DMS 273 (cell line): ENCODE measurements around the gene ATP1A1.

ENCODE experiments used
- DNase-seq: peaks from one replicate; lab custom pipeline; 2025; ENCODE audit not compliant: unreplicated experiment; lab: John Stamatoyannopoulos, UW

The ATP1A1 gene

GRCh38 chr1:116343019-116343418, 30.0 kb upstream of the ATP1A1 start:
- no peak for DNase-seq

- DNase-seq = peak; percentile 37
Measured at GRCh38 chr1:116345011-116345410, 28.0 kb upstream of the ATP1A1 start.

- peak; percentile 92 for DNase-seq
Measured at GRCh38 chr1:116345843-116346242, 27.2 kb upstream of the ATP1A1 start.

GRCh38 chr1:116346943-116347673, 25.9 kb upstream of the ATP1A1 start:
- no peak for DNase-seq

GRCh38 chr1:116347696-116348095, 25.3 kb upstream of the ATP1A1 start:
- no peak for DNase-seq

GRCh38 chr1:116350097-116350645, 22.9 kb upstream of the ATP1A1 start:
- no peak for DNase-seq

GRCh38 chr1:116351914-116352313, 21.1 kb upstream of the ATP1A1 start:
- DNase-seq = no peak

- no peak for DNase-seq
Measured at GRCh38 chr1:116352349-116352813, 20.7 kb upstream of the ATP1A1 start.

- no peak for DNase-seq
Measured at GRCh38 chr1:116353155-116353554, 19.9 kb upstream of the ATP1A1 start.

- no peak for DNase-seq
Measured at GRCh38 chr1:116356067-116356466, 17.0 kb upstream of the ATP1A1 start.

GRCh38 chr1:116356673-116357072, 16.4 kb upstream of the ATP1A1 start:
- no peak for DNase-seq

- no peak for DNase-seq
Measured at GRCh38 chr1:116357487-116357886, 15.6 kb upstream of the ATP1A1 start.

GRCh38 chr1:116359060-116359830, 13.8 kb upstream of the ATP1A1 start:
- DNase-seq = no peak

GRCh38 chr1:116359871-116360270, 13.2 kb upstream of the ATP1A1 start:
- no peak for DNase-seq

GRCh38 chr1:116360429-116361173, 12.4 kb upstream of the ATP1A1 start:
- peak; percentile 33 for DNase-seq

GRCh38 chr1:116361648-116362047, 11.4 kb upstream of the ATP1A1 start:
- no peak for DNase-seq

- DNase-seq = no peak
Measured at GRCh38 chr1:116362050-116362449, 11.0 kb upstream of the ATP1A1 start.

GRCh38 chr1:116365353-116365780, 7.7 kb upstream of the ATP1A1 start:
- DNase-seq = peak; percentile 62

- DNase-seq = no peak
Measured at GRCh38 chr1:116365857-116366256, 7.2 kb upstream of the ATP1A1 start.

- no peak for DNase-seq
Measured at GRCh38 chr1:116367256-116367945, 5.6 kb upstream of the ATP1A1 start.

GRCh38 chr1:116368241-116368640, 4.8 kb upstream of the ATP1A1 start:
- DNase-seq = peak; percentile 8
